Tibial nerve (tissue), 4 donors: ENCODE measurements around the gene PSMF1. TPM values are rescaled to one million over a fixed set of nuclear protein-coding genes. Genes with fewer than 3 reads are reported as not detected.

ENCODE experiments used
- DNase-seq, 2 donors: peaks; one replicate each; pipeline ENCODE4 v3.0.0-alpha.2; 2019; ENCODE audit warnings: low spot score in 2 of 2
- H3K27ac ChIP-seq, 4 donors: fragments of 200-600 bp; sonication (generic) in 3 of 4; one replicate each; pipeline ENCODE4 v1.5.1; 2017 to 2019; ENCODE audit warnings: mild to moderate bottlenecking in 1 of 4
- H3K27me3 ChIP-seq, 2 donors: fragments of 200-600 bp; sonication (generic) in 1 of 2; one replicate each; pipeline versions ENCODE4 v1.5.1 to v1.6.0; 2017 to 2019
- H3K36me3 ChIP-seq, 3 donors: fragments of 200-600 bp; sonication (generic); one replicate each; pipeline ENCODE4 v1.5.1; 2018 to 2019
- H3K4me1 ChIP-seq, 4 donors: fragments of 200-600 bp; sonication (generic) in 3 of 4; one replicate each; pipeline ENCODE4 v1.5.1; 2017 to 2019
- H3K4me3 ChIP-seq, 4 donors: fragments of 200-600 bp; sonication (generic) in 3 of 4; one replicate each; pipeline ENCODE4 v1.5.1; 2017 to 2019; ENCODE audit warnings: mild to moderate bottlenecking in 1 of 4, moderate library complexity in 1 of 4
- H3K9me3 ChIP-seq, 4 donors: fragments of 200-600 bp; sonication (generic) in 3 of 4; one replicate each; pipeline ENCODE4 v1.5.1; 2017 to 2019
- EP300 ChIP-seq, 2 donors: sonication (generic); formaldehyde crosslinking; IDR thresholded peaks; one replicate each; pipeline ENCODE4 v1.6.1; 2017; ENCODE audit warnings: antibody characterized with exemption in 2 of 2, mild to moderate bottlenecking in 1 of 2
- POLR2A ChIP-seq, 2 donors: fragments of 450-650 bp; IDR thresholded peaks; one replicate each; pipeline ENCODE4 v1.6.1; 2017; ENCODE audit warnings: antibody characterized with exemption in 2 of 2, mild to moderate bottlenecking in 2 of 2, moderate library complexity in 2 of 2
- WGBS, 2 donors: methylation state at CpG; one replicate each; pipeline ENCODE4 v1.1.5; 2018; 5-methylcytosine and 5-hydroxymethylcytosine counted together
- total RNA-seq, 4 donors: library from RNA; depleted of rRNA; stranded (reverse); fragments of >200 nt; gene quantifications; one replicate each; pipeline ENCODE4 v1.1.0, GENCODE V29; 2016
- TF ChIP-seq, protein P1 (sequence below), 5 experiments: fragments of 200-600 bp in 3 of 5; fragments of 450-650 bp in 2 of 5; sonication (generic) in 3 of 5; IDR thresholded peaks; one replicate each; pipeline ENCODE4 v1.5.1; 2016 to 2019; ENCODE audit warnings: antibody characterized with exemption in 5 of 5, mild to moderate bottlenecking in 3 of 5, moderate library complexity in 2 of 5

PSMF1 gene
- total RNA-seq, 4 donors from 2014 or later: 70.2 to 140 (median 112) TPM

DNA sequence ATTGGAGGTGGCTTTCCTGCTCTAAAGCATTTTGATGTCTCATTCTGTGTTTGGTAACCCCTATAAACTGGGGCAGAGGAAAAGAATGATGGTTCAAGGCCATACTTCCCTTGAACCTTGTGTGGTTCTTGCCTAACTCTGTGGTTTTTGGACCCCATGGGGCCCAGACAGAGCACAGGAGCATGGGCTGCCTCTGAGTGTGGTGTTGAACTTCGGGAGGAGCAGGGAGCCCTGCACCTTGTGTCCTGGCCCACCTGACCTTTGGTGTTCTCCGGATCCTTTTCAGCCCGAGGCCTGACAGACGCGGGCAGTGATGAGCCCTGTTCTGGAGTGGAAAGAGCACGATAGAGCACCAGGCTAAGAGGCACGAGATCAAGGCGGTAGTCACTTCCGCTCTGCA, 47.5 kb downstream of the PSMF1 start:
- TF ChIP-seq EP300 (IDR thresholded peaks at IDR 0.05) (no peak), POLR2A (IDR thresholded peaks at IDR 0.05) (no peak)
- TF ChIP-seq, protein P1, sequence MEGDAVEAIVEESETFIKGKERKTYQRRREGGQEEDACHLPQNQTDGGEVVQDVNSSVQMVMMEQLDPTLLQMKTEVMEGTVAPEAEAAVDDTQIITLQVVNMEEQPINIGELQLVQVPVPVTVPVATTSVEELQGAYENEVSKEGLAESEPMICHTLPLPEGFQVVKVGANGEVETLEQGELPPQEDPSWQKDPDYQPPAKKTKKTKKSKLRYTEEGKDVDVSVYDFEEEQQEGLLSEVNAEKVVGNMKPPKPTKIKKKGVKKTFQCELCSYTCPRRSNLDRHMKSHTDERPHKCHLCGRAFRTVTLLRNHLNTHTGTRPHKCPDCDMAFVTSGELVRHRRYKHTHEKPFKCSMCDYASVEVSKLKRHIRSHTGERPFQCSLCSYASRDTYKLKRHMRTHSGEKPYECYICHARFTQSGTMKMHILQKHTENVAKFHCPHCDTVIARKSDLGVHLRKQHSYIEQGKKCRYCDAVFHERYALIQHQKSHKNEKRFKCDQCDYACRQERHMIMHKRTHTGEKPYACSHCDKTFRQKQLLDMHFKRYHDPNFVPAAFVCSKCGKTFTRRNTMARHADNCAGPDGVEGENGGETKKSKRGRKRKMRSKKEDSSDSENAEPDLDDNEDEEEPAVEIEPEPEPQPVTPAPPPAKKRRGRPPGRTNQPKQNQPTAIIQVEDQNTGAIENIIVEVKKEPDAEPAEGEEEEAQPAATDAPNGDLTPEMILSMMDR (IDR thresholded peaks at IDR 0.05): no peak
- 94 to 96% methylated on average over 9 of the region's 9 CpGs for WGBS, 2 donors
- H3K36me3 ChIP-seq: peaks cover 0 to 98% (median 32%) of the 10 kb centered on the region in 3 donors

DNA sequence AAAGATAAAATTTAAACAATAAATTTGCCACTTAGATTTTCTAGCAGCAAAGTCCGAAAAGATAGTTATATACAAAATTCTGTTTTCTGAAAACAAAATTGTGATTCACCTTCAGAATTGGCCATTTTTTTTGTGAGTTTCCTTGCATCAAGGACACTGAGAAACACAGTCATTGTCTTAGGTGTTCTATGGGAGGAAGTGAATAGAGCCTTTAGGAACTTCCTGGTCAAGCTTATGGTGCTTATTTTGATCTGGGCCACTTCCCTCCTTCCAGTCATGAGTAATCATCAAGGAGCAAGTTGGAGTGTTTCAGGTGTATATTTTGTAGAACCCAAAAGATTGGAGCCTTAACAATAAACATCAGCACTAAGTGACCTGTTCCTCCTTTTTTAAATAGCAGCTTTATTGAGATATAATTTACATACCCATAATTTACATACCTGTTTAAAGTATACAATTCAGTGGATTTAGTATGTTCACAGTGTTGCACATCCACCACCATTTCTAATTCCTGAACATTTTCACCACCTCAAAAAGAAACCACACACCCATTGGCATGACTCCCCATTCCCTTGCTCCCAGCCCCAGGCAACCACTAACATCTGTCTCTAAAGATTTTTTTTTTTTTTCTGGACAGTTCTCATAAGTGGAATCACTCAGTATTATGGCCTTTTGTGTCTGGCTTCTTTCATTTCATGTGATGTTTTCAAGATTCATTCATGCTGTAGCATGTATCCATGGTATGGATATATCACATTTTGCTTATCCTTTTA, 48.7 kb downstream of the PSMF1 start:
- Histone ChIP-seq H3K27me3 (no peaks in the 10 kb centered on the region), H3K9me3 (no peaks in the 10 kb centered on the region), H3K4me1 (no peaks in the 10 kb centered on the region), H3K36me3 (peaks cover 0 to 98% (median 32%) of the 10 kb centered on the region in 3 donors), H3K27ac (no peak overlapping the region), H3K4me3 (no peak overlapping the region)
- no peak for DNase-seq
- WGBS, 2 donors: 96% methylated on average over 1 of the region's 1 CpG
- TF ChIP-seq, protein P1 (IDR thresholded peaks at IDR 0.05): no peak
- TF ChIP-seq EP300 (IDR thresholded peaks at IDR 0.05) (no peak), POLR2A (IDR thresholded peaks at IDR 0.05) (no peak)

More for the DNA sequence above, 47.5 kb downstream of the PSMF1 start:
- Histone ChIP-seq H3K4me1 (no peaks in the 10 kb centered on the region), H3K4me3 (no peak overlapping the region), H3K27me3 (no peaks in the 10 kb centered on the region), H3K9me3 (no peaks in the 10 kb centered on the region), H3K27ac (no peak overlapping the region)
- no peak for DNase-seq

DNA sequence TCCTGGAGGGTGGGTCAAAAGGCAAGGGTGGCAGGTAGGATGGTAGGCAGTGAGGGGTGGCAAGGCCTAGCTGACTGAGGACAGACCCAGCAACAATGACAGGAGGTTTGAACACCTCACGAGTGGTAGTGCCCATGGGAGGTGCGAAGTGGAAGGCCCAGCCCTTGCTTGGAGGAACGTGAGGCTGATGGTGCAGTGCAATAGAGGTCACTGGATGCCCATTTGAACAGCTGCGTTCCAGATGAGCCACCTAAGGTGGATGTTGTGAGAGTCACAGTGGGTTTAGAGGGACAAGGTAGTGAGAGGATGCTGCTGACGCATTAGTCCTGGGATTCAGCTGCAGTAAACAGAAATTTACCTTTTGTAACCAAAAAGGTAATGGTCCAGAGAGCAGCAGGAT, 50.8 kb downstream of the PSMF1 start:
- Histone ChIP-seq H3K36me3 (peaks cover 0 to 100% (median 26%) of the 10 kb centered on the region in 3 donors), H3K9me3 (no peaks in the 10 kb centered on the region), H3K27me3 (no peaks in the 10 kb centered on the region), H3K4me3 (no peak overlapping the region), H3K27ac (no peak overlapping the region), H3K4me1 (no peaks in the 10 kb centered on the region)
- 93 to 94% methylated on average over 5 of the region's 5 CpGs for WGBS, 2 donors
- TF ChIP-seq POLR2A (IDR thresholded peaks at IDR 0.05) (no peak), EP300 (IDR thresholded peaks at IDR 0.05) (no peak)
- TF ChIP-seq, protein P1 (IDR thresholded peaks at IDR 0.05): no peak
- no peak for DNase-seq

DNA sequence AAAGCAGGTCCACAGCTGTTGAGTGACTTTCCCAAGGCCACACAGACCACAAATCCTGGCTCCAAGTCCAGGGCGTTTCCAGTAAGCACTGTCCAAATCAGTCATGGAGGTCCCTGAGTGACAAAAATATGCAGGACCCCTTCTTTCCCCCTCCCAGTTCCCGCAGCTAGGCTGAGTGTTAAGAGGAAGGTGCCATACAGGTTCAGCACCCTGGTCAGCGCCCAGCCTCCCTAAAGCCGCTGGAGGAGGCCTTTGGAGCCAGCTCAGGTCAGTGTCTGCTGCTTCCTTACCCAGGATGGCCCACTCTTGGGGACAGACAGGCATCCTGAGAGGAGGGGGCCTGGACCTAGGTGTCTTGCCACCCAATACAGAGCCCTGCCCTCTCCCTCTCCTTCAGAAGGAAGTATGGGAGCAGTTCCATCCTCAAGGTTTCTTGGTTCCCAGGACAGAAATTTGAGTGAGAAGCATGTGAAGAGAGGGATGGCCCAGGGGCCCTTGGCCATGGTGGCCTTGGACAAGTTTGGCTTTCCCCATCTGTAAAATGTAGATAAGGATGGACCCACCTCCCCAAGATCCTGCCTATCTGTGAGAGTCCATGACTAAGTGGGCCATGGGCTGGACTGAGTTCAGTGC, 53.2 kb downstream of the PSMF1 start:
- no peaks in the 10 kb centered on the region for H3K27me3 ChIP-seq
- H3K27ac ChIP-seq: no peak overlapping the region
- no peak overlapping the region for H3K4me3 ChIP-seq
- H3K36me3 ChIP-seq: peaks cover 0 to 100% (median 14%) of the 10 kb centered on the region in 3 donors
- no peak for DNase-seq
- no peaks in the 10 kb centered on the region for H3K4me1 ChIP-seq
- no peaks in the 10 kb centered on the region for H3K9me3 ChIP-seq
- TF ChIP-seq EP300 (IDR thresholded peaks at IDR 0.05) (no peak), POLR2A (IDR thresholded peaks at IDR 0.05) (no peak)
- TF ChIP-seq, protein P1 (IDR thresholded peaks at IDR 0.05): no peak
- 49 to 52% methylated on average over 4 of the region's 4 CpGs for WGBS, 2 donors

DNA sequence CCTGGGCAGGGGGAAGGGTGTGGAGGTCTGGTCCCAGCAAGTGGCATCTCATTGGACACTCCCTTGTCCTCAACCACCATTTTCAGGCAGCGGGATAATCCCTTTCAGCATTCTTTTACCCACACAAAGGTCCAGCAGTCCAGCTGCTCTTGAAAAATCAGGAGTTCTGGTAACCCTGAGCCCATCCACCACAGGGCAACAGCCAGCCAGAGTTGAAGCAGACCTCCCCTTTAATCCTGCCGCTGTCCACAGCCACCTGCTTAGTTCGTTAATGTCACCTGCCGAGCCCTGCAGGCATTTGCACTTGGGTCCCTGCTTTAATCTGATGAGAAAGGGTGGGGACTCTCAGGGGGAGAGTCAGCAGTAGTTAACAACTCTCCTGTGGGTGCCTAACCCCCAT, 55.3 kb downstream of the PSMF1 start:
- Histone ChIP-seq H3K9me3 (no peaks in the 10 kb centered on the region), H3K36me3 (peaks cover 0 to 92% (median 4%) of the 10 kb centered on the region in 3 donors), H3K27me3 (no peaks in the 10 kb centered on the region), H3K27ac (no peak overlapping the region), H3K4me3 (no peak overlapping the region), H3K4me1 (no peaks in the 10 kb centered on the region)
- no peak for DNase-seq
- TF ChIP-seq POLR2A (IDR thresholded peaks at IDR 0.05) (no peak), EP300 (IDR thresholded peaks at IDR 0.05) (no peak)
- TF ChIP-seq, protein P1 (IDR thresholded peaks at IDR 0.05): no peak
- 72 to 83% methylated on average over 4 of the region's 4 CpGs for WGBS, 2 donors
